ENCODE results near the gene R3HDM2.
"Not testable (repeated sequence)": the region's sequence is repeated elsewhere in the genome, so short reads cannot be mapped to it uniquely, and the experiment has no call there.

Gene R3HDM2

DNA sequence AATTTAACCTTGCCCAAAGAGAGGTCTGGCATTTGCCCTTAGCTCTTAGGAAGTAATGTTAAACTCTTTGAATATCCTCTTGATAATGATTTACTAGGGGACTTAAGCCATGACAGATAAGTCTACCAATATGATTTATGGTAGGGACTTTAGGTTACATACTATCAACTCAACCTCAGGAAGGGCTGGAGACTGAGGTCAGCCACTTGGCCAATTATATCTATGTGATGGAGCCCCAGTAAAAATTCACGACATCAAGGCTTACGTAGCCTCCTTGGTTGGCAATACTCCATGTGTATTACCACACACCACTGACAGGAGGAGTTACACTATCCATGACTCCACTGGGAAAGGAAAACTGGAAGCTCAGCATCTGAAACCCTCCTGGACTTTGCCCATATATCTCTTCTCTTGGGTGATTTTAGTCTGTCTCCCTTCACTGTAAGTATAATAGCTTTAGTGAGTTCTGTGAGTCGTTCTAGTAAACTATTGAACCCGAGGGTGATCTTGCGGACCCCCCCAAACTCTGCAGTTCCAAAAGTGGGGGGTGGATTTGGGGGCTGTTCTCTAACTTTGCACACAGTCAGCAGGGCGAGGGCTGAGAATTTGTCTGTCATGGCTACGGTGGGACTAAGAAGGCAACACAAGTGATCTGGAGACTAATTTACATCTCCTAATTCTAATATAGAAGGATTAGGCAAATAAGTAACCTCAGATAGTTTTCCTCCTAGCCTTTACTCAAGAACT is 62.3 kb downstream of the R3HDM2 start:
- no peak overlapping the region for H3K9ac ChIP-seq (ENCODE audit: low read length)
- no peaks in the 10 kb centered on the region for H3K27me3 ChIP-seq (ENCODE audit: control insufficient read depth, insufficient read depth, low read length)
- H3K36me3 ChIP-seq (ENCODE audit: control insufficient read depth, insufficient read depth, low read length): no peaks in the 10 kb centered on the region; the same call in 1 of the 2 replicates
- H3K27ac ChIP-seq (ENCODE audit: low read depth, low read length): no peak overlapping the region
- H3K9me3 ChIP-seq (ENCODE audit: control insufficient read depth, insufficient read depth, low read depth, low read length): peaks cover 11% of the 10 kb centered on the region; the same call in 1 of the 2 replicates
- no peaks in the 10 kb centered on the region for H3K4me1 ChIP-seq (ENCODE audit: control insufficient read depth, insufficient read depth, low read length)
- no peak overlapping the region for H3K4me3 ChIP-seq (ENCODE audit: low read depth, low read length)

DNA sequence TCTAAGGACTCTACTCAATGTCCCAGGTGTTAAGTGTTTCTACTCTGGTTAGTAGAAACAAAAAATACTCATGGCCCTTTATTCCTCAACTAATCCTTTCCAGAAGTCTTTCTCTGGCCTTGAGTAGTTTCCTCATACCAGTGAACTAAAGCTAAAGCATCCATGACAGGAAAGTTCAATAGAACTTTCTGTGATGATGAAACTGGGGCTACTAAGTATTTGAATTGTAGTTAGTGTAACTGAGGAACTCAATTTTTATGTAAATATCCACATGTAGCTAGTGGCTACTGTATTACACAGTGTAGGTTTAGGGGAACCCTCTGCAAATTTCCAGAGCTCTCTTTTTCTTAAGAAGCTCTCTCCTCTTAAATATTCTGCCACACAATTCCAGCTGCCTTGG is 63.7 kb downstream of the R3HDM2 start:
- H3K27ac ChIP-seq (ENCODE audit: low read depth, low read length): no peak overlapping the region
- H3K9me3 ChIP-seq (ENCODE audit: control insufficient read depth, insufficient read depth, low read depth, low read length): peaks cover 11% of the 10 kb centered on the region; the same call in 1 of the 2 replicates
- no peaks in the 10 kb centered on the region for H3K27me3 ChIP-seq (ENCODE audit: control insufficient read depth, insufficient read depth, low read length)
- no peaks in the 10 kb centered on the region; the same call in 1 of the 2 replicates for H3K36me3 ChIP-seq (ENCODE audit: control insufficient read depth, insufficient read depth, low read length)
- no peaks in the 10 kb centered on the region for H3K4me1 ChIP-seq (ENCODE audit: control insufficient read depth, insufficient read depth, low read length)
- no peak overlapping the region for H3K9ac ChIP-seq (ENCODE audit: low read length)
- H3K4me3 ChIP-seq (ENCODE audit: low read depth, low read length): no peak overlapping the region

DNA sequence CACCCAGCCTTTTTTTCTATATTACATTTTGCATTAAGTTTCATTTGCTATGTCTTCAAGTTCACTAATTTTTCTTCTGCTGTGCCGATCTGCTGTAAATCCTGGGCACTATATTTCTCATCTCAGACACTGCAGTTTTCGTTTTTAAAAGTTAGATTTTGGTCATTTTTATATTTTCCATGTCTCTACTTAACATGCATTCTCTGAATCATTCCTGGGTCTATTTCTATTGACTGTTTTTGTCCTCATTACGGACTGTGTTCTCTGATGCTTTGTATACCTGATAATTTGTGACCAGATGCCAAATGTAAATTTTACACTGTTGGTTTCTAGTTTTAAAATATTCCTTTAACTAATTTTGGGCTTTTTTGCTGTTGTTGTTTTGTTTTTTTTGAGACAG is 64.5 kb downstream of the R3HDM2 start:
- H3K4me1 ChIP-seq (ENCODE audit: control insufficient read depth, insufficient read depth, low read length): no peaks in the 10 kb centered on the region

DNA sequence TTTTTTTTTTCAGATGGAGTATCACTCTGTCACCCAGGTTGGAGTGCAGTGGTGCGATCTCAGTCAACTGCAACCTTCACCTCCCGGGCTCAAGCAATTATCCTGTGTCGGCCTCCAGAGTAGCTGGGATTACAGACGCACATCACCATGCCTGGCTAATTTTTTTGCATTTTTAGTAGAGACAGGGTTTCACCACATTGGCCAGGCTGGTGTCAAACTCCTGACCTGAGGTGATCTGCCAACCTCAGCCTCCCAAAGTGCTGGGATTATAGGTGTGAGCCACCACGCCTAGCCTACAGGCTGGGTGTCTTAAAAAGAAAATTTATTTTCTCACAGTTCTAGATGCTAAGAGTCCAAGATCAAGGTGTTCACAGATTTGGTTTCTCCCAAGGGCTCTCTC is 66.7 kb downstream of the R3HDM2 start:
- not testable (repeated sequence) for H3K27ac ChIP-seq (ENCODE audit: low read depth, low read length); H3K9ac ChIP-seq (ENCODE audit: low read length); H3K27me3 ChIP-seq (ENCODE audit: control insufficient read depth, insufficient read depth, low read length); H3K36me3 ChIP-seq (ENCODE audit: control insufficient read depth, insufficient read depth, low read length); H3K4me3 ChIP-seq (ENCODE audit: low read depth, low read length); H3K4me1 ChIP-seq (ENCODE audit: control insufficient read depth, insufficient read depth, low read length)
- H3K9me3 ChIP-seq (ENCODE audit: control insufficient read depth, insufficient read depth, low read depth, low read length): peaks cover 11% of the 10 kb centered on the region; the same call in 1 of the 2 replicates

More for the DNA sequence above, 64.5 kb downstream of the R3HDM2 start:
- Histone ChIP-seq H3K9me3 (ENCODE audit: control insufficient read depth, insufficient read depth, low read depth, low read length) (peaks cover 11% of the 10 kb centered on the region; the same call in 1 of the 2 replicates), H3K36me3 (ENCODE audit: control insufficient read depth, insufficient read depth, low read length) (no peaks in the 10 kb centered on the region; the same call in 1 of the 2 replicates), H3K9ac (ENCODE audit: low read length) (no peak overlapping the region), H3K4me3 (ENCODE audit: low read depth, low read length) (no peak overlapping the region), H3K27ac (ENCODE audit: low read depth, low read length) (no peak overlapping the region), H3K27me3 (ENCODE audit: control insufficient read depth, insufficient read depth, low read length) (no peaks in the 10 kb centered on the region)

DNA sequence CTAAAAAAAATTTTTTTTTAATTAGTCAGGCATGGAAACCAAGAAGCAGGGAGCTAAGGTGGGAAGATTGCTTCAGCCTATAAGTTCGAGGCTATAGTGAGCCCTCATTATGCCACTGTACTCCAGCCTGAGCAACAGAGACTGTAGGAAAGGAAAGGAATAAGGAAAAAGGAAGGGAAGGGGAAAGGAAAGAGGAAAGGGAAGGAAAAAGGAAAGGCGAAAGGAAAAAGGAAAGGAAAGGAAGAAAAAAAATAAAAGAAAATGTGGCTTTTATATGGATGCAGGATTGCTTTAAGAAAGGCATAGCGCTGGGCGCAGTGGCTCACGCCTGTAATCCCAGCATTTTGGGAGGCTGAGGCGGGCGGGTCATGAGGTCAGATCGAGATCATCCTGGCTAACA is 70.4 kb downstream of the R3HDM2 start:
- Histone ChIP-seq H3K36me3 (ENCODE audit: control insufficient read depth, insufficient read depth, low read length) (no peaks in the 10 kb centered on the region), H3K27me3 (ENCODE audit: control insufficient read depth, insufficient read depth, low read length) (no peaks in the 10 kb centered on the region), H3K9me3 (ENCODE audit: control insufficient read depth, insufficient read depth, low read depth, low read length) (no peaks in the 10 kb centered on the region), H3K9ac (ENCODE audit: low read length) (no peak overlapping the region), H3K27ac (ENCODE audit: low read depth, low read length) (no peak overlapping the region), H3K4me1 (ENCODE audit: control insufficient read depth, insufficient read depth, low read length) (no peaks in the 10 kb centered on the region), H3K4me3 (ENCODE audit: low read depth, low read length) (no peak overlapping the region)

DNA sequence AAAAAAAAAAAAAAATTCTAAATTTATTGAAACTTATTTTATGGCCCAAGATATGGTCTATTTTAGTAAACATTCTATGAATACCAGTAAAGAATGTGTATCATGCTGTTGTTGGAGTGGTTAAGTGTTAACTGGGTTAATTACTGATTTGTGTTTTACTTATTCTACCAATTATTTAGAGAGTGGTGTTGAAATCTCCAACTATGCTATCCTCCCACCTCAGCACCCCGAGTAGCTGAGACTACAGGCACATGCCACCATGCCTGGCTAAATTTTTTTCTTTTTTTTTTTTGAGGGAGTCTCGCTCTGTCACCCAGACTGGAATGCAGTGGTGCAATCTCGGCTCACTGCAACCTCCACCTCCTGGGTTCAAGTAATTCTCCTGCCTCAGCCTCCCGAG is 72.2 kb downstream of the R3HDM2 start:
- Histone ChIP-seq H3K4me3 (ENCODE audit: low read depth, low read length) (no peak overlapping the region), H3K4me1 (ENCODE audit: control insufficient read depth, insufficient read depth, low read length) (no peaks in the 10 kb centered on the region), H3K9ac (ENCODE audit: low read length) (no peak overlapping the region), H3K27ac (ENCODE audit: low read depth, low read length) (no peak overlapping the region), H3K9me3 (ENCODE audit: control insufficient read depth, insufficient read depth, low read depth, low read length) (no peaks in the 10 kb centered on the region), H3K27me3 (ENCODE audit: control insufficient read depth, insufficient read depth, low read length) (no peaks in the 10 kb centered on the region), H3K36me3 (ENCODE audit: control insufficient read depth, insufficient read depth, low read length) (no peaks in the 10 kb centered on the region)

DNA sequence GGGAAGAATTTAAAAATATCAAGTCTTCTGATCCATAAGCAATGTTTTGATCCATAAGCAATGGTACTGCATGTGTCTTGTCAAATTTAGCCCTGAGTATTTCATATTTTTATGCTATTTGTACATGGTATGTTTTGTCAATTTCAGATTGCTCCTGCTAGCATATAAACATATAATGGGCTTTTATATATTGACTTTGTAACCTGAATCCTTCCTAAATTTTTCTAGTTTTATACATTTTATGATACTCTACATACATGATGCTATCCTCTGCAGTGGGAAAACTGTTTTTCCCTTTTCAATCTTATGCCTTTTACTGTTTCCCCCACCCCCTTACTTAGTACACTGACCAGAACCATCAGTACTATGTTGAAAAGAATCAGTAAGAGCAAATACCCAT is 75.1 kb downstream of the R3HDM2 start:
- Histone ChIP-seq H3K36me3 (ENCODE audit: control insufficient read depth, insufficient read depth, low read length) (no peaks in the 10 kb centered on the region), H3K27me3 (ENCODE audit: control insufficient read depth, insufficient read depth, low read length) (no peaks in the 10 kb centered on the region), H3K27ac (ENCODE audit: low read depth, low read length) (no peak overlapping the region), H3K9me3 (ENCODE audit: control insufficient read depth, insufficient read depth, low read depth, low read length) (no peaks in the 10 kb centered on the region), H3K4me1 (ENCODE audit: control insufficient read depth, insufficient read depth, low read length) (no peaks in the 10 kb centered on the region), H3K9ac (ENCODE audit: low read length) (no peak overlapping the region), H3K4me3 (ENCODE audit: low read depth, low read length) (no peak overlapping the region)

DNA sequence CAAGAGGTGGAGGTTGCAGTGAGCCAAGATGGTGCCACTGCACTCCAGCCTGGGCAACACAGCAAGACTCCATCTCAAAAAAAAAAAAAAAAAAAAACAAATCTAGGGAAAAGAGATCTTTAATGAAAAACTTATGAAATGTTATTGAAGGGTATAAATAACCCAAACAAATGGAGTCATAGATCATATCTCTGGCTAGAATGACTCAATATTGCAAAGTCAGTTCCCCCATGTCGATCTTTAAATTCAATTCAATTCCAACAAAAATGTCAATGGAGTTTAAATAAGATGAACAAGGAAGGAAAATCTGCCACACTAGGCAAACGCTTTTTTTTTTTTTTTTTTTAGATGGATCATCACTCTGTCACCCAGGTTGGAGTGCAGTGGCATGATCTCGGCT is 78.7 kb downstream of the R3HDM2 start:
- no peaks in the 10 kb centered on the region for H3K27me3 ChIP-seq (ENCODE audit: control insufficient read depth, insufficient read depth, low read length)
- no peaks in the 10 kb centered on the region; the same call in 1 of the 2 replicates for H3K36me3 ChIP-seq (ENCODE audit: control insufficient read depth, insufficient read depth, low read length)
- H3K4me1 ChIP-seq (ENCODE audit: control insufficient read depth, insufficient read depth, low read length): no peaks in the 10 kb centered on the region
- H3K27ac ChIP-seq (ENCODE audit: low read depth, low read length): no peak overlapping the region
- H3K9ac ChIP-seq (ENCODE audit: low read length): no peak overlapping the region
- H3K9me3 ChIP-seq (ENCODE audit: control insufficient read depth, insufficient read depth, low read depth, low read length): no peaks in the 10 kb centered on the region
- no peak overlapping the region for H3K4me3 ChIP-seq (ENCODE audit: low read depth, low read length)

DNA sequence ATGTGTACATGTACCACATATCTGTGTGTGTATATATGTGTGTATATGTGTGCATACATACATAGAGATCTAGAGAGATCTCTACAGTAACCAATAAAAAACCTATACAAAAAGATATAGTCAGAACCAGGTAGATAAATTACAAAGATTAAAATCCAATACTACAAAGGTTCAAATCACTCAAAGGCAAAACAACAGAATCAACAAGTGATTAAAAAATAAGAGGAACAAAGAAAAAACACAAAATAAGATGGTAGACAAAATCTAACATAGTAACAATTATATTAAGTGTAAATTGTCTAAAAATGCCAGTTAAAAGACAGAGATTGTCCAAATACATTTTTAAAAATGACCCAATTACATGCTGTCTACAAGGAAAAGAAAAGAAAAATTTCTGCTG is 83.6 kb downstream of the R3HDM2 start:
- Histone ChIP-seq H3K27me3 (ENCODE audit: control insufficient read depth, insufficient read depth, low read length) (no peaks in the 10 kb centered on the region), H3K9ac (ENCODE audit: low read length) (no peak overlapping the region), H3K9me3 (ENCODE audit: control insufficient read depth, insufficient read depth, low read depth, low read length) (no peaks in the 10 kb centered on the region), H3K4me1 (ENCODE audit: control insufficient read depth, insufficient read depth, low read length) (peaks cover 6% of the 10 kb centered on the region; the same call in 1 of the 2 replicates), H3K4me3 (ENCODE audit: low read depth, low read length) (no peak overlapping the region), H3K36me3 (ENCODE audit: control insufficient read depth, insufficient read depth, low read length) (no peaks in the 10 kb centered on the region; the same call in 1 of the 2 replicates), H3K27ac (ENCODE audit: low read depth, low read length) (no peak overlapping the region)

DNA sequence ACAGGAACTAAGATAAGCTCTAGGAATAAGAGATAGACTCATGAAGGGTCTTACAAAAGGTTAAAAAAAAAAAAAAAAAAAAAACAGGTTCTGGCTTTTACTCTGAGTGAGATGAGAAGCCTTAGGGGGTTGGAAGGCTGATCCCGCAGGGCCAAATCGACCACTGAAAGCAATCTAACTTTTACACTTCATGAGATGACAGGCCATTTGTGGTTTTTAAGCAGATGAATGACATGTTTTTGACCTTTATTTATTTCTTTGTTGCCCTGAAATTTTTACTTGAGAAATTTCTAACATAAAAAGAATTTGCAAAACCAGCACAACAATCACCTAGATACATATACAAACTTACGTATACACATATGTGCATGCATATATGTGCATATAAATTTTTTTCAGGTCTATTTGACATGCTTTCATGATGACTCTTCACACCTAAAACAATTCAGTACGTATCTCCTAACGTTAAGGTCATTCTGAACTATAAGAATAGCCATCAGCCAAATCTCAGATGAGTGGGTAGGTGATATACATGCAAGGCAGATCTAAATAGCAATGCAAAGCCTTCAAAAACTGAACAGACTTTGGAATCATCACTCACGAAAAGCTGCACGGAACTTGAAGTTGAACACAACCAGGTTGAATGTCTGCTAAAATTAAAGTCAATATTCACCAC is 87.0 kb downstream of the R3HDM2 start:
- no peaks in the 10 kb centered on the region for H3K9me3 ChIP-seq (ENCODE audit: control insufficient read depth, insufficient read depth, low read depth, low read length)
- no peak overlapping the region for H3K27ac ChIP-seq (ENCODE audit: low read depth, low read length)
- no peak overlapping the region for H3K4me3 ChIP-seq (ENCODE audit: low read depth, low read length)
- H3K36me3 ChIP-seq (ENCODE audit: control insufficient read depth, insufficient read depth, low read length): no peaks in the 10 kb centered on the region; the same call in 1 of the 2 replicates
- no peak overlapping the region for H3K9ac ChIP-seq (ENCODE audit: low read length)
- H3K4me1 ChIP-seq (ENCODE audit: control insufficient read depth, insufficient read depth, low read length): peaks cover 15% of the 10 kb centered on the region
- no peaks in the 10 kb centered on the region for H3K27me3 ChIP-seq (ENCODE audit: control insufficient read depth, insufficient read depth, low read length)

DNA sequence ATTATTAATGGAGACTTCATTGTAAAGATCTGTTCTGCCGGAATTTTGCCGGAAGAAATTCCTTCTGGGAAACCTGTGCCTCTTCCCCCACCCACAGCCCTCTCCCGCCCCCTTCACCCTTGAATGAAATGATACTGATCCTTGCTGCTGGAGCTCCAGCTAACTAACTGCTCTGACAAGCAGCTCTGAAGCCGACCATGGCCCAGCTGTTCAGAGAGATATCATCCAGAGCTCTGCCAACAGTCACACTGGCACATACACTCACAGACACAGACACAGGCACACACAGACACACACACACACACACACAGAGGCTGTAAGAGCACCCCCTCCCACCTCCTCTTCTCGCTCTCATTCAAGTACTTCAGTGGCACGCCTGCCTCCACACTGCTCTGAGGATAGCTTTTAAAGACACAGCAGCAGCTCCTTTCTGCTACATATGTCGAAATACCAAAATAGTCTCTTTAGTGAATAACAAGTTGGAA is 88.6 kb downstream of the R3HDM2 start:
- no peak overlapping the region for H3K4me3 ChIP-seq (ENCODE audit: low read depth, low read length)
- H3K9me3 ChIP-seq (ENCODE audit: control insufficient read depth, insufficient read depth, low read depth, low read length): no peaks in the 10 kb centered on the region
- H3K27ac ChIP-seq (ENCODE audit: low read depth, low read length): no peak overlapping the region
- H3K9ac ChIP-seq (ENCODE audit: low read length): no peak overlapping the region
- no peaks in the 10 kb centered on the region for H3K36me3 ChIP-seq (ENCODE audit: control insufficient read depth, insufficient read depth, low read length)
- H3K4me1 ChIP-seq (ENCODE audit: control insufficient read depth, insufficient read depth, low read length): peaks cover 15% of the 10 kb centered on the region
- no peaks in the 10 kb centered on the region for H3K27me3 ChIP-seq (ENCODE audit: control insufficient read depth, insufficient read depth, low read length)

Data from HUES6 (cell line).